A549 (cell line): ENCODE data around the gene SUSD3. TPM values are rescaled to one million over a fixed set of nuclear protein-coding genes. Genes with fewer than 3 reads are reported as not detected.
"Not testable (repeated sequence)": the region's sequence is repeated elsewhere in the genome, so short reads cannot be mapped to it uniquely, and the experiment has no call there.

Experiments used
- ATAC-seq, 2 experiments: fragments of 200-7000 bp in 1 of 2; fragments of >200 bp in 1 of 2; cut with Nextera tagmentation in 1 of 2; cut with Tn5 transposase in 1 of 2; 3 replicates each; pipeline versions ENCODE4 v1.8.0 to v1.9.1; 2018 to 2020; ENCODE audit warnings: mild to moderate bottlenecking in 1 of 2, moderate library complexity in 1 of 2
- CTCF ChIA-PET: fragments of 300-600 bp; sonication (Branson Sonifier 250); formaldehyde crosslinking; extraction: SDS; loops from one replicate; lab custom pipeline; 2021; ENCODE audit warnings: antibody characterized with exemption, inconsistent platforms; lab: Yijun Ruan, JAX
- POLR2A ChIA-PET: fragments of 350-600 bp; formaldehyde crosslinking; extraction: SDS; loops from one replicate; lab custom pipeline; 2021; ENCODE audit warnings: antibody characterized with exemption, inconsistent platforms; lab: Yijun Ruan, JAX
- DNase-seq, 2 experiments: peaks; one replicate each; pipeline versions ENCODE4 v3.0.0 to v3.0.0-alpha.2; 2011 to 2016; ENCODE audit warnings: low read depth in 1 of 2, low spot score in 1 of 2
- FAIRE-seq: peaks from 2 replicates; lab custom pipeline; 2011; peaks lifted over from hg19 to GRCh38; lab: Jason Lieb, UNC
- H3K27ac ChIP-seq, 2 experiments: fragments of >200 bp; sonication (Bioruptor Twin); formaldehyde crosslinking; 3 replicates each; pipeline ENCODE4 v1.5.1; 2016 to 2017
- H3K4me1 ChIP-seq: fragments of >200 bp; sonication (Bioruptor Twin); formaldehyde crosslinking; 3 replicates; pipeline ENCODE4 v1.6.1; 2016
- H3K4me2 ChIP-seq: fragments of >200 bp; sonication (Bioruptor Twin); formaldehyde crosslinking; 3 replicates; pipeline ENCODE4 v1.6.1; 2016
- H3K4me3 ChIP-seq: fragments of >200 bp; sonication (Bioruptor Twin); formaldehyde crosslinking; 3 replicates; pipeline ENCODE4 v1.5.1; 2016
- H3K9me3 ChIP-seq: fragments of >200 bp; sonication (Bioruptor Twin); formaldehyde crosslinking; 3 replicates; pipeline ENCODE4 v1.6.1; 2016
- CBX2 ChIP-seq: fragments of 200-600 bp; sonication (generic); IDR thresholded peaks from 2 replicates; pipeline ENCODE4 v1.6.1; 2016; ENCODE audit warnings: low read depth, mild to moderate bottlenecking, borderline replicate concordance
- CEBPB ChIP-seq, 2 experiments: fragments of >200 bp in 1 of 2; sonication (Bioruptor Twin) in 1 of 2; formaldehyde crosslinking in 1 of 2; IDR thresholded peaks; 2 replicates each; pipeline ENCODE4 v1.6.1; 2012 to 2016
- ELK1 ChIP-seq: fragments of 150-350 bp; IDR thresholded peaks from 2 replicates; pipeline ENCODE4 v1.6.1; 2014; ENCODE audit warnings: low read depth, mild to moderate bottlenecking, low read length
- HES2 ChIP-seq: fragments of >200 bp; sonication (Bioruptor Twin); formaldehyde crosslinking; IDR thresholded peaks from 2 replicates; pipeline ENCODE4 v1.6.1; 2016
- MAFK ChIP-seq: fragments of 450-650 bp; IDR thresholded peaks from 2 replicates; pipeline ENCODE4 v1.6.1; 2014; ENCODE audit not compliant: partially characterized antibody
- MAX ChIP-seq: IDR thresholded peaks from 2 replicates; pipeline ENCODE4 v1.6.1; 2012
- NFE2L2 ChIP-seq: fragments of 150-350 bp; conservative IDR thresholded peaks from 2 replicates; pipeline ENCODE4 v1.6.1; 2014; ENCODE audit warnings: low read length
- PBX3 ChIP-seq: IDR thresholded peaks from 2 replicates; pipeline ENCODE4 v1.6.1; 2012
- RAD21 ChIP-seq, 2 experiments: fragments of >200 bp in 1 of 2; sonication (Bioruptor Twin) in 1 of 2; formaldehyde crosslinking in 1 of 2; IDR thresholded peaks in 1 of 2; conservative IDR thresholded peaks in 1 of 2; 2 replicates in 1 of 2; 3 replicates in 1 of 2; pipeline ENCODE4 v1.6.1; 2012 to 2018; ENCODE audit warnings: inconsistent platforms in 1 of 2
- RARB ChIP-seq: fragments of 250-450 bp; sonication (Bioruptor Pico); IDR thresholded peaks from 2 replicates; pipeline ENCODE4 v1.8.0; 2021; ENCODE audit warnings: mild to moderate bottlenecking, moderate library complexity
- REST ChIP-seq: fragments of 200-600 bp; sonication (generic); IDR thresholded peaks from 2 replicates; pipeline ENCODE4 v1.6.1; 2016; ENCODE audit warnings: antibody characterized with exemption, mild to moderate bottlenecking, moderate library complexity
- SMC3 ChIP-seq: fragments of >200 bp; sonication (Bioruptor Twin); formaldehyde crosslinking; IDR thresholded peaks from 3 replicates; pipeline ENCODE4 v1.6.1; 2018; ENCODE audit warnings: inconsistent platforms
- SREBF2 ChIP-seq: fragments of 450-650 bp; IDR thresholded peaks from 2 replicates; pipeline ENCODE4 v1.6.1; 2014; ENCODE audit warnings: mild to moderate bottlenecking, moderate library complexity
- TFCP2L1 ChIP-seq: fragments of 250-450 bp; sonication (Bioruptor Pico); IDR thresholded peaks from 2 replicates; pipeline ENCODE4 v1.5.0; 2021; ENCODE audit warnings: mild to moderate bottlenecking
- WGBS: methylation state at CpG from one replicate; pipeline ENCODE4 v1.1.6; 2017; ENCODE audit errors: missing lambda C conversion rate; 5-methylcytosine and 5-hydroxymethylcytosine counted together
- polyA plus RNA-seq, 4 experiments: library from polyadenylated mRNA; depleted of rRNA in 3 of 4; stranded (reverse); fragments of >200 nt; fragmentation: RNase III in 1 of 4; extraction: RNeasy Plus Mini Kit Qiagen cat#74134 plus additional on column Dnase treatment in 1 of 4; gene quantifications; 2 replicates in 3 of 4; 3 replicates in 1 of 4; pipeline ENCODE4 v1.2.3, GENCODE V29; 2011 to 2017

The SUSD3 gene
- polyA plus RNA-seq, 2 of the 4 experiments (the other 2 are of a cell fraction), result 0.27 to 0.34 TPM

- FAIRE-seq, result no peak
- 70% methylated on average over 16 of the region's 17 CpGs for WGBS
Observed at GRCh38 chr9:93116072-93116961, 57.8 kb downstream of the SUSD3 start.

GRCh38 chr9:93117521-93117920, 59.0 kb downstream of the SUSD3 start:
- H3K9me3 ChIP-seq, H3K4me3 ChIP-seq, H3K27ac ChIP-seq, DNase-seq, POLR2A ChIA-PET, H3K4me2 ChIP-seq, FAIRE-seq, ATAC-seq: not testable (repeated sequence)
- peaks cover 57% of the 10 kb centered on the region for H3K4me1 ChIP-seq
- CTCF ChIA-PET, result interaction anchor here (0.6 to 6.3 kb wide), 6 partner anchors 10 to 760 kb away, joined by 3 to 109 read pairs (median 3); no protein-coding TSS in a partner anchor
- 90% methylated on average over 9 of the region's 9 CpGs for WGBS

More at GRCh38 chr9:93116072-93116961, 57.8 kb downstream of the SUSD3 start:
- peak in 1 of 2 experiments; percentile 57 for DNase-seq
- peaks cover 60% of the 10 kb centered on the region for H3K4me1 ChIP-seq
- TF ChIP-seq MAFK (peak; percentile 58), CEBPB (IDR thresholded peaks at IDR 0.05) (peak; percentile 73 to 90; a peak in 3 of 4 replicates), MAX (no peak), CBX2 (no peak), HES2 (no peak)
- TF ChIP-seq, all 56 proteins: peak for 2
- CTCF ChIA-PET, result interaction anchor here (0.6 to 6.3 kb wide), 4 partner anchors 9 to 113 kb away, joined by 3 to 109 read pairs (median 4); no protein-coding TSS in a partner anchor
- ATAC-seq, result 0 out of 6 replicates have a peak, but pooled peaks have one; percentile 1 to 21
- Histone ChIP-seq H3K9me3 (no peaks in the 10 kb centered on the region), H3K4me2 (peak overlapping the region; percentile 58), H3K27ac (peak overlapping the region; percentile 72 to 81), H3K4me3 (no peak overlapping the region)
- POLR2A ChIA-PET, result interaction anchor here (0.6 to 0.9 kb wide), 2 partner anchors 18 to 329 kb away, joined by 3 to 6 read pairs; partner anchors contain the start of gene NINJ1

- ATAC-seq (no peak), DNase-seq (no peak), FAIRE-seq (no peak)
- peak overlapping the region in 1 of 2 experiments; percentile 23; a peak in 1 of 6 replicates for H3K27ac ChIP-seq
- ChIA-PET POLR2A (interaction anchor here (0.6 to 1.0 kb wide), 2 partner anchors 9 to 16 kb away, joined by 3 to 4 read pairs; partner anchors contain the start of gene NINJ1), CTCF (interaction anchor here (0.6 to 8.0 kb wide), 12 partner anchors 10 to 759 kb away, joined by 3 to 109 read pairs (median 4); partner anchors contain the start of gene NINJ1)
- peaks cover 50% of the 10 kb centered on the region for H3K4me1 ChIP-seq
- no peak overlapping the region for H3K4me2 ChIP-seq
- 93% methylated on average over 12 of the region's 12 CpGs for WGBS
- no peak for TF ChIP-seq REST
- TF ChIP-seq ELK1, result no peak
- no peak for TF ChIP-seq RAD21 (conservative IDR thresholded peaks at IDR 0.05 in 1 of 2, IDR thresholded peaks at IDR 0.05 in 1 of 2)
- TF ChIP-seq SREBF2, result no peak
- no peak for TF ChIP-seq NFE2L2
- no peak for TF ChIP-seq SMC3
- no peak for TF ChIP-seq TFCP2L1 (CRISPR knock-in tag)
- no peak for TF ChIP-seq PBX3
- no peak for TF ChIP-seq RARB (CRISPR knock-in tag)
- H3K4me3 ChIP-seq, result no peak overlapping the region
- H3K9me3 ChIP-seq, result no peaks in the 10 kb centered on the region
Observed at GRCh38 chr9:93117924-93118862, 59.7 kb downstream of the SUSD3 start.
